Colonic mucosa (tissue), 4 donors: Measurements from ENCODE around the gene IFITM10. TPM values are rescaled to one million over a fixed set of nuclear protein-coding genes. Genes with fewer than 3 reads are reported as not detected.

Source experiments
- DNase-seq: peaks from one replicate; pipeline ENCODE4 v3.0.0-alpha.2; 2020
- H3K27ac ChIP-seq: fragments of 200-600 bp; one replicate; pipeline ENCODE4 v1.8.0; 2021
- H3K27me3 ChIP-seq: fragments of 200-600 bp; one replicate; pipeline ENCODE4 v1.8.0; 2021
- H3K36me3 ChIP-seq: fragments of 200-600 bp; one replicate; pipeline ENCODE4 v1.8.0; 2021
- H3K4me1 ChIP-seq: fragments of 200-600 bp; one replicate; pipeline ENCODE4 v1.8.0; 2021; ENCODE audit warnings: mild to moderate bottlenecking
- H3K4me3 ChIP-seq: fragments of 200-600 bp; one replicate; pipeline ENCODE4 v1.8.0; 2021
- H3K9ac ChIP-seq, 2 donors: one replicate each; pipeline ENCODE4 v1.7.0; 2013; ENCODE audit warnings: control low read depth in 2 of 2, low read depth in 2 of 2, low read length in 2 of 2
- H3K9me3 ChIP-seq: fragments of 200-600 bp; one replicate; pipeline ENCODE4 v1.8.0; 2021
- CTCF ChIP-seq: fragments of 200-600 bp; IDR thresholded peaks from one replicate; pipeline ENCODE4 v1.8.0; 2022; ENCODE audit warnings: antibody characterized with exemption, mild to moderate bottlenecking
- intact Hi-C: fragments of 100-400 bp; cut with DNase I; formaldehyde crosslinking; loops from one replicate; pipeline ENCODE4 v1.14.1; 2022
- total RNA-seq, 2 donors: library from RNA; stranded (reverse); fragmentation: NEBNext Ultra II Directional in 1 of 2; extraction: Animal tissue kit (Norgen Biotek cat#: 25700) in 1 of 2; gene quantifications; one replicate each; pipeline ENCODE4 v1.2.1, GENCODE V29; 2021
- donor health status: healthy.
- donor health status: DM: no; HTN: no; CAD: no.
- donor health status: DM: no; HTN: no; CAD: no.

The IFITM10 gene
- total RNA-seq, 2 donors from 2014 or later: 0.42 to 1.1 TPM

- H3K9ac ChIP-seq: no peak overlapping the region
- no peaks in the 10 kb centered on the region for H3K9me3 ChIP-seq
- H3K27me3 ChIP-seq: no peaks in the 10 kb centered on the region
- H3K4me3 ChIP-seq: no peak overlapping the region
- H3K4me1 ChIP-seq: no peaks in the 10 kb centered on the region
- no peaks in the 10 kb centered on the region for H3K36me3 ChIP-seq
- no peak for DNase-seq
- no peak overlapping the region for H3K27ac ChIP-seq
- no peak for TF ChIP-seq CTCF
- intact Hi-C loops: no loop called here
These were observed 29.7 kb upstream of the IFITM10 start for GRCh38 chr11:1779806-1780699.

- no peaks in the 10 kb centered on the region for H3K9me3 ChIP-seq
- no peak overlapping the region for H3K9ac ChIP-seq
- H3K4me1 ChIP-seq: no peaks in the 10 kb centered on the region
- intact Hi-C loops: no loop called here
- TF ChIP-seq CTCF: no peak
- no peaks in the 10 kb centered on the region for H3K36me3 ChIP-seq
- H3K27me3 ChIP-seq: no peaks in the 10 kb centered on the region
- no peak overlapping the region for H3K27ac ChIP-seq
- no peak for DNase-seq
- H3K4me3 ChIP-seq: no peak overlapping the region
These were observed 28.8 kb upstream of the IFITM10 start for GRCh38 chr11:1779034-1779805.

- no peak overlapping the region for H3K4me3 ChIP-seq
- H3K4me1 ChIP-seq: no peaks in the 10 kb centered on the region
- H3K36me3 ChIP-seq: no peaks in the 10 kb centered on the region
- no peak overlapping the region for H3K9ac ChIP-seq
- H3K27me3 ChIP-seq: no peaks in the 10 kb centered on the region
- no peak overlapping the region for H3K27ac ChIP-seq
- DNase-seq: no peak
- intact Hi-C loops: no loop called here
- no peak for TF ChIP-seq CTCF
- no peaks in the 10 kb centered on the region for H3K9me3 ChIP-seq
These were observed 27.9 kb upstream of the IFITM10 start for GRCh38 chr11:1778141-1778911.

GRCh38 chr11:1777737-1778136 is 27.3 kb upstream of the IFITM10 start:
- TF ChIP-seq CTCF: no peak
- intact Hi-C loops: no loop called here
- H3K9ac ChIP-seq: no peak overlapping the region
- no peak overlapping the region for H3K27ac ChIP-seq
- no peaks in the 10 kb centered on the region for H3K36me3 ChIP-seq
- no peak overlapping the region for H3K4me3 ChIP-seq
- no peaks in the 10 kb centered on the region for H3K27me3 ChIP-seq
- no peaks in the 10 kb centered on the region for H3K4me1 ChIP-seq
- no peaks in the 10 kb centered on the region for H3K9me3 ChIP-seq
- DNase-seq: no peak
